Gastrocnemius medialis (tissue), 4 donors: ENCODE results near the gene KCNQ4. TPM values are rescaled to one million over a fixed set of nuclear protein-coding genes. Genes with fewer than 3 reads are reported as not detected.

ENCODE experiments used
- ATAC-seq, 2 donors: fragments of 150-250 bp; one replicate each; pipeline ENCODE4 v1.9.1; 2016
- DNase-seq, 2 donors: peaks; one replicate each; pipeline ENCODE4 v3.0.0-alpha.2; 2019
- H3K27ac ChIP-seq, 4 donors: fragments of 200-600 bp; sonication (generic); 1 replicate in 1 of 4; 2 replicates in 3 of 4; pipeline ENCODE4 v1.5.1; 2016 to 2018; ENCODE audit warnings: mild to moderate bottlenecking in 2 of 4, moderate library complexity in 1 of 4
- H3K27me3 ChIP-seq, 3 donors: fragments of 200-600 bp; sonication (generic) in 2 of 3; 1 replicate in 1 of 3; 2 replicates in 2 of 3; pipeline versions ENCODE4 v1.5.1 to v1.6.0; 2016 to 2019; ENCODE audit warnings: mild to moderate bottlenecking in 1 of 3, moderate library complexity in 1 of 3
- H3K36me3 ChIP-seq, 2 donors: fragments of 200-600 bp; sonication (generic) in 1 of 2; one replicate each; pipeline ENCODE4 v1.5.1; 2017 to 2018
- H3K4me1 ChIP-seq, 2 donors: fragments of 200-600 bp; sonication (generic) in 1 of 2; one replicate each; pipeline ENCODE4 v1.5.1; 2016 to 2017; ENCODE audit warnings: mild to moderate bottlenecking in 2 of 2
- H3K4me3 ChIP-seq, 4 donors: fragments of 200-600 bp; sonication (generic) in 3 of 4; 1 replicate in 1 of 4; 2 replicates in 3 of 4; pipeline ENCODE4 v1.5.1; 2016 to 2019; ENCODE audit warnings: mild to moderate bottlenecking in 2 of 4
- H3K9me3 ChIP-seq, 3 donors: fragments of 200-600 bp; sonication (generic) in 2 of 3; 1 replicate in 1 of 3; 2 replicates in 2 of 3; pipeline ENCODE4 v1.5.1; 2016 to 2019
- POLR2A ChIP-seq, 2 donors: fragments of 450-650 bp; IDR thresholded peaks; one replicate each; pipeline ENCODE4 v1.6.1; 2017; ENCODE audit warnings: antibody characterized with exemption in 2 of 2, mild to moderate bottlenecking in 2 of 2, moderate library complexity in 2 of 2
- in situ Hi-C, 4 donors: fragments of 200-750 bp; cut with MboI; loops; one replicate each; pipeline versions ENCODE4 v1.15.0 to v1.8.0; 2017; ENCODE audit warnings: low sequenced_read_pairs in 4 of 4
- intact Hi-C: fragments of 100-400 bp; cut with DNase I; formaldehyde crosslinking; loops from one replicate; pipeline ENCODE4 v1.15.1; 2023; ENCODE audit warnings: low total_unique reads
- total RNA-seq, 4 donors: library from RNA; depleted of rRNA; stranded (reverse); fragments of >200 nt; gene quantifications; one replicate each; pipeline versions ENCODE4 v1.1.0 to v1.2.3, GENCODE V29; 2016
- TF ChIP-seq, protein P1 (sequence below), 5 experiments: fragments of 450-650 bp in 3 of 5; fragments of 200-600 bp in 2 of 5; sonication (generic) in 2 of 5; IDR thresholded peaks in 4 of 5; conservative IDR thresholded peaks in 1 of 5; 1 replicate in 4 of 5; 2 replicates in 1 of 5; pipeline ENCODE4 v1.5.1; 2016 to 2019; ENCODE audit warnings: antibody characterized with exemption in 5 of 5, mild to moderate bottlenecking in 3 of 5, moderate library complexity in 3 of 5

Gene KCNQ4
- total RNA-seq, 4 donors from 2014 or later = 2.9 to 8.2 (median 3.5) TPM

GRCh38 chr1:40789661-40790430, 6.3 kb downstream of the KCNQ4 start:
- intact Hi-C loops = no loop called here
- H3K4me1 ChIP-seq = peaks cover 0 to 8% of the 10 kb centered on the region in 2 donors

GRCh38 chr1:40792036-40792435, 8.4 kb downstream of the KCNQ4 start:
- intact Hi-C loops = no loop called here
- Histone ChIP-seq H3K9me3 (no peaks in the 10 kb centered on the region), H3K4me1 (peaks cover 16 to 23% of the 10 kb centered on the region in 2 donors), H3K36me3 (no peaks in the 10 kb centered on the region), H3K4me3 (no peak overlapping the region), H3K27me3 (no peaks in the 10 kb centered on the region), H3K27ac (no peak overlapping the region)
- in situ Hi-C loops = no loop called here
- TF ChIP-seq, protein P1, sequence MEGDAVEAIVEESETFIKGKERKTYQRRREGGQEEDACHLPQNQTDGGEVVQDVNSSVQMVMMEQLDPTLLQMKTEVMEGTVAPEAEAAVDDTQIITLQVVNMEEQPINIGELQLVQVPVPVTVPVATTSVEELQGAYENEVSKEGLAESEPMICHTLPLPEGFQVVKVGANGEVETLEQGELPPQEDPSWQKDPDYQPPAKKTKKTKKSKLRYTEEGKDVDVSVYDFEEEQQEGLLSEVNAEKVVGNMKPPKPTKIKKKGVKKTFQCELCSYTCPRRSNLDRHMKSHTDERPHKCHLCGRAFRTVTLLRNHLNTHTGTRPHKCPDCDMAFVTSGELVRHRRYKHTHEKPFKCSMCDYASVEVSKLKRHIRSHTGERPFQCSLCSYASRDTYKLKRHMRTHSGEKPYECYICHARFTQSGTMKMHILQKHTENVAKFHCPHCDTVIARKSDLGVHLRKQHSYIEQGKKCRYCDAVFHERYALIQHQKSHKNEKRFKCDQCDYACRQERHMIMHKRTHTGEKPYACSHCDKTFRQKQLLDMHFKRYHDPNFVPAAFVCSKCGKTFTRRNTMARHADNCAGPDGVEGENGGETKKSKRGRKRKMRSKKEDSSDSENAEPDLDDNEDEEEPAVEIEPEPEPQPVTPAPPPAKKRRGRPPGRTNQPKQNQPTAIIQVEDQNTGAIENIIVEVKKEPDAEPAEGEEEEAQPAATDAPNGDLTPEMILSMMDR (IDR thresholded peaks at IDR 0.05 in 4 of 5, conservative IDR thresholded peaks at IDR 0.05 in 1 of 5) = no peak
- TF ChIP-seq POLR2A (IDR thresholded peaks at IDR 0.05) = no peak
- ATAC-seq (no peak), DNase-seq (no peak)

More at GRCh38 chr1:40789661-40790430, 6.3 kb downstream of the KCNQ4 start:
- Histone ChIP-seq H3K27me3 (no peaks in the 10 kb centered on the region), H3K27ac (no peak overlapping the region), H3K36me3 (no peaks in the 10 kb centered on the region), H3K4me3 (no peak overlapping the region), H3K9me3 (no peaks in the 10 kb centered on the region)
- no peak for DNase-seq
- in situ Hi-C loops = no loop called here
- no peak for ATAC-seq
- TF ChIP-seq, protein P1 (IDR thresholded peaks at IDR 0.05 in 4 of 5, conservative IDR thresholded peaks at IDR 0.05 in 1 of 5) = no peak
- no peak for TF ChIP-seq POLR2A (IDR thresholded peaks at IDR 0.05)

GRCh38 chr1:40793617-40794016, 10.0 kb downstream of the KCNQ4 start:
- in situ Hi-C loops = no loop called here
- ATAC-seq (no peak), DNase-seq (no peak)
- Histone ChIP-seq H3K27me3 (no peaks in the 10 kb centered on the region), H3K4me3 (no peak overlapping the region), H3K36me3 (no peaks in the 10 kb centered on the region), H3K4me1 (peaks cover 30 to 38% of the 10 kb centered on the region in 2 donors), H3K27ac (no peak overlapping the region), H3K9me3 (no peaks in the 10 kb centered on the region)
- TF ChIP-seq POLR2A (IDR thresholded peaks at IDR 0.05) = no peak
- TF ChIP-seq, protein P1 (IDR thresholded peaks at IDR 0.05 in 4 of 5, conservative IDR thresholded peaks at IDR 0.05 in 1 of 5) = no peak
- intact Hi-C loops = no loop called here

DNA sequence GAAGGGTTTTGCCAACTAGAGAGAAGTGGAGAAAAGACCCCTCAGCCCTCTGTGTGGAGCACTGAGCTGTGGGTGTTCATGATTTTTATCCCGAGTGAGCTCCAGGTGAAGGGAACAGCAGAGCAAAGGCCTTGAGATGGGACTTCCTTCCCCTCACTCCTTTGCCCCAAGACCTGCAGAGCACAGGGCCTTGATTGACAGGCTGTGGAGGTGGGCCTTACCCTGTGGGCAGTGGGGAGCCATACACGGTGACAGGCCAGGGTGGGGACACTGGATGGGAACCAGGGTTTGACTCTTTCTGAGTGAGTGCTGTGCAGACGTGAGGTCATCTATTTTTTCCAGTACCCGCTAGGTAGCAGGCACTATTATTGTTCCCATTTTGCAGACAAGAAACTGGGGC, 10.5 kb downstream of the KCNQ4 start:
- no peak overlapping the region for H3K27ac ChIP-seq
- in situ Hi-C loops (no loop called here), intact Hi-C loops (no loop called here)

More for the DNA sequence above, 10.5 kb downstream of the KCNQ4 start:
- Histone ChIP-seq H3K4me3 (no peak overlapping the region), H3K4me1 (peaks cover 34 to 43% of the 10 kb centered on the region in 2 donors), H3K9me3 (no peaks in the 10 kb centered on the region), H3K36me3 (no peaks in the 10 kb centered on the region), H3K27me3 (no peaks in the 10 kb centered on the region)
- TF ChIP-seq, protein P1 (IDR thresholded peaks at IDR 0.05 in 4 of 5, conservative IDR thresholded peaks at IDR 0.05 in 1 of 5) = no peak
- TF ChIP-seq POLR2A (IDR thresholded peaks at IDR 0.05) = no peak
- DNase-seq (no peak), ATAC-seq (no peak)
